ENCODE data around the gene SOD3. TPM values are rescaled to one million over a fixed set of nuclear protein-coding genes. Genes with fewer than 3 reads are reported as not detected.

Gene SOD3
- total and polyA plus RNA-seq, 2 of the 8 experiments (the other 6 are each of a cell fraction or from before 2014, with no cell fraction given): 4.9 TPM

GRCh38 chr4:24805566-24805965 lies 10.2 kb downstream of the SOD3 start:
- no peak overlapping the region for H3K4me2 ChIP-seq (ENCODE audit: insufficient read depth in 1 of 2, low read depth in 2 of 2, low read length in 2 of 2)
- no peak overlapping the region for H3K4me3 ChIP-seq (ENCODE audit: extremely low read depth in 1 of 4, insufficient read depth in 2 of 4, low read depth in 3 of 4, low read length in 4 of 4)
- no peak overlapping the region for H3K23ac ChIP-seq (ENCODE audit: insufficient read length)
- H3K56ac ChIP-seq (replicated peaks; ENCODE audit: insufficient read length, low read depth, low read length): no peak overlapping the region
- no peak overlapping the region for H2BK12ac ChIP-seq (ENCODE audit: low read depth, low read length)
- H4K20me1 ChIP-seq (replicated peaks in 1 of 2; ENCODE audit: control insufficient read depth in 1 of 2, insufficient read depth in 2 of 2, low read length in 2 of 2): peaks cover 0 to 2% of the 10 kb centered on the region in 2 experiments
- H3K36me3 ChIP-seq (ENCODE audit: control insufficient read depth in 2 of 4, insufficient read depth in 4 of 4, low read length in 3 of 4): no peaks in the 10 kb centered on the region; a peak in 1 of 8 replicates
- ChIA-PET POLR2A (ENCODE audit: partially characterized antibody) (interaction anchor here (0.9 kb wide), 1 partner anchor 12 kb away, joined by 3 read pairs; no protein-coding TSS in a partner anchor), CTCF (ENCODE audit: partially characterized antibody) (interaction anchor here (0.7 to 0.8 kb wide), 2 partner anchors 9 to 12 kb away, joined by 3 to 4 read pairs; no protein-coding TSS in a partner anchor)
- peak in 1 of 2 experiments; percentile 36 for DNase-seq (ENCODE audit: low read depth in 1 of 2, low spot score in 2 of 2)
- peaks cover under 1% of the 10 kb centered on the region; the same call in 1 of the 2 replicates for H3K23me2 ChIP-seq (ENCODE audit: low read depth, low read length)
- H2BK15ac ChIP-seq (ENCODE audit: low read length): no peak overlapping the region
- H3K9me3 ChIP-seq (ENCODE audit: insufficient read depth in 2 of 2, low read depth in 1 of 2, low read length in 1 of 2): no peaks in the 10 kb centered on the region
- no peak overlapping the region for H3K14ac ChIP-seq (ENCODE audit: insufficient read length)
- no peak overlapping the region for H3K27ac ChIP-seq (ENCODE audit: low read depth, low read length)
- no peak overlapping the region for H2AFZ ChIP-seq (ENCODE audit: low read length)
- no peak overlapping the region for H3K9ac ChIP-seq (replicated peaks in 1 of 4; ENCODE audit: extremely low read depth in 1 of 4, low read depth in 3 of 4, low read length in 3 of 4)
- peaks cover 2 to 19% (median 12%) of the 10 kb centered on the region in 4 experiments; a peak in 4 of 7 replicates for H3K4me1 ChIP-seq (replicated peaks in 1 of 4; ENCODE audit: control insufficient read depth in 3 of 4, insufficient read depth in 4 of 4, low read length in 3 of 4)
- no peak overlapping the region for H2BK20ac ChIP-seq (ENCODE audit: low read length)
- H4K91ac ChIP-seq (replicated peaks; ENCODE audit: insufficient read length, low read length): no peak overlapping the region
- H2BK120ac ChIP-seq (replicated peaks; ENCODE audit: low read depth, low read length): no peak overlapping the region
- 0 out of 2 replicates have a peak, but pooled peaks have one; percentile 4 for TF ChIP-seq MAFK (IDR thresholded peaks at IDR 0.05; ENCODE audit: low read depth, low read length)
- TF ChIP-seq SP2 (IDR thresholded peaks at IDR 0.05; ENCODE audit: low read length): no peak
- TF ChIP-seq JUN (IDR thresholded peaks at IDR 0.05; ENCODE audit: low read depth, low read length): no peak
- TF ChIP-seq TEAD4 (IDR thresholded peaks at IDR 0.05; ENCODE audit: low read depth, low read length): no peak
- TF ChIP-seq, protein P1, sequence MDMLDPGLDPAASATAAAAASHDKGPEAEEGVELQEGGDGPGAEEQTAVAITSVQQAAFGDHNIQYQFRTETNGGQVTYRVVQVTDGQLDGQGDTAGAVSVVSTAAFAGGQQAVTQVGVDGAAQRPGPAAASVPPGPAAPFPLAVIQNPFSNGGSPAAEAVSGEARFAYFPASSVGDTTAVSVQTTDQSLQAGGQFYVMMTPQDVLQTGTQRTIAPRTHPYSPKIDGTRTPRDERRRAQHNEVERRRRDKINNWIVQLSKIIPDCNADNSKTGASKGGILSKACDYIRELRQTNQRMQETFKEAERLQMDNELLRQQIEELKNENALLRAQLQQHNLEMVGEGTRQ (IDR thresholded peaks at IDR 0.05; ENCODE audit: low read length): peak; percentile 73
- WGBS, 2 experiments (ENCODE audit: extremely low coverage in 1 of 2, insufficient coverage in 1 of 2, insufficient read length in 1 of 2, insufficient replicate concordance in 2 of 2, low coverage in 1 of 2, low lambda C conversion rate in 2 of 2, missing lambda C conversion rate in 1 of 2): 85% methylated on average over 6 of the region's 6 CpGs; no CpG with 5 or more reads in 1 of the 2 experiments
- H3K79me1 ChIP-seq (ENCODE audit: low read depth, low read length): no peaks in the 10 kb centered on the region
- H2BK5ac ChIP-seq (ENCODE audit: low read depth, low read length): no peak overlapping the region
- peak; percentile 39 for FAIRE-seq
- H4K5ac ChIP-seq (ENCODE audit: insufficient read length, low read depth, low read length): no peak overlapping the region
- no peak overlapping the region for H3K18ac ChIP-seq (ENCODE audit: extremely low read depth, low read length)
- no peaks in the 10 kb centered on the region for H3K79me2 ChIP-seq (ENCODE audit: control insufficient read depth in 1 of 2, insufficient read depth in 2 of 2, low read length in 2 of 2)
- peaks cover 0 to 9% (median 5%) of the 10 kb centered on the region in 4 experiments; a peak in 5 of 7 replicates for H3K27me3 ChIP-seq (replicated peaks in 1 of 4; ENCODE audit: control insufficient read depth in 3 of 4, extremely low read depth in 1 of 4, insufficient read depth in 3 of 4, low read length in 3 of 4)
- H3K4ac ChIP-seq (replicated peaks; ENCODE audit: insufficient read length, low read depth, low read length): no peak overlapping the region
- no peak overlapping the region for H4K8ac ChIP-seq (ENCODE audit: extremely low read depth, insufficient read depth, low read length)
- H2AK5ac ChIP-seq (ENCODE audit: low read depth, low read length): no peak overlapping the region
